Activated B cell treated with CpG ODN at 0.5 μM for 24 hours (primary cell): ENCODE measurements around the gene TELO2. TPM values are rescaled to one million over a fixed set of nuclear protein-coding genes. Genes with fewer than 3 reads are reported as not detected.

ENCODE experiments used
- ATAC-seq: fragments of 200-7000 bp; cut with Tn5 transposase; one replicate; pipeline ENCODE4 v1.10.0; 2021; ENCODE audit warnings: low read depth, mild to moderate bottlenecking, moderate library complexity
- CTCF ChIA-PET: fragments of 350-600 bp; sonication (Branson Sonifier 250); formaldehyde crosslinking; loops from one replicate; lab custom pipeline; 2021; ENCODE audit warnings: antibody characterized with exemption; lab: Charles Lee
- POLR2A ChIA-PET: fragments of 350-600 bp; sonication (Branson Sonifier 250); formaldehyde crosslinking; loops from one replicate; lab custom pipeline; 2021; ENCODE audit warnings: antibody characterized with exemption; lab: Charles Lee
- DNase-seq: peaks from one replicate; pipeline ENCODE4 v3.0.0; 2022
- H3K27ac Mint-ChIP-seq: one replicate; pipeline ENCODE4 v1.8.0; 2020; ENCODE audit warnings: mixed read lengths
- H3K27me3 Mint-ChIP-seq: one replicate; pipeline ENCODE4 v1.8.0; 2021; ENCODE audit warnings: mixed read lengths
- H3K36me3 Mint-ChIP-seq: one replicate; pipeline ENCODE4 v1.8.0; 2021; ENCODE audit warnings: low read depth, mixed read lengths
- H3K4me1 Mint-ChIP-seq: one replicate; pipeline ENCODE4 v1.8.0; 2021; ENCODE audit warnings: mixed read lengths
- H3K4me3 Mint-ChIP-seq: one replicate; pipeline ENCODE4 v1.8.0; 2020; ENCODE audit warnings: mild to moderate bottlenecking, mixed read lengths
- H3K9me3 Mint-ChIP-seq: one replicate; pipeline ENCODE4 v1.8.0; 2020; ENCODE audit warnings: mixed read lengths
- intact Hi-C: fragments of 100-400 bp; cut with micrococcal nuclease; formaldehyde crosslinking; loops from one replicate; pipeline ENCODE4 v1.15.1; 2024
- total RNA-seq: library from RNA; stranded (reverse); gene quantifications from 2 replicates; pipeline ENCODE4 v1.2.3, GENCODE V29; 2022
- TF ChIP-seq, protein P1 (sequence below): fragments of 200-600 bp; IDR thresholded peaks from one replicate; pipeline ENCODE4 v1.8.0; 2022; ENCODE audit warnings: antibody characterized with exemption, mild to moderate bottlenecking

TELO2 gene
- total RNA-seq, 1 donor from 2014 or later, result 78.8 TPM

DNA sequence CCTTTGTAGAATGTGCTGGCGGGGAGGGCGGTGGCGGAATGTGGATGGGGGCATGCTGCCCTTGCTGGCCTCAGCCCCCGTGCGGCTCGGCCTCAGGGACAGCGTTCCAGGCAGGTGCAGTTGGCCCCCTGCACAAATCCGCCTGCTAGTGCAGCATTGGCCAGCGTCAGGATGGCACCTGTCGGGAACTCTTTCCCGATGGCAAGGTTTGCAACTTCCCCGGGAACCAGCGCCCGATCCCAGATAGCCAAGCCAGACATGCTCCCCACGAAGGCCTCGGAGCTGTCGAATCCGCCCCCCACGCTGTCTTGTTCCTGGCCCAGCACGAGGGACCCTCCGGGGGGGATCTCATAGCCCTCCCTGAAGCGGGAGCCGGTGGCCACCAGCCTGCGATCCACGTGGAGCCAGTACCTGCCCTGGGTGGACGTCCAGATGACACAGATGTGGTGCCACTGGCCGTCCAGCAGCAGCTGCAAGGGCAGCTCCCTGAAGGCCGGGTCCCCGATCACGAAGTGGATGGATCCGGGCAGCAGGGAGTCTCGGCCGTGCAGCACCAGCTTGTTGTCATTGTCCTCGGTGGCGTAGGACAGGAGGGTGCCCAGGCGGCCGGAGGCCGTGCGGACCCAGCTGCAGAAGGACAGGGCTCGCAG is 7.2 kb upstream of the TELO2 start:
- TF ChIP-seq, protein P1, sequence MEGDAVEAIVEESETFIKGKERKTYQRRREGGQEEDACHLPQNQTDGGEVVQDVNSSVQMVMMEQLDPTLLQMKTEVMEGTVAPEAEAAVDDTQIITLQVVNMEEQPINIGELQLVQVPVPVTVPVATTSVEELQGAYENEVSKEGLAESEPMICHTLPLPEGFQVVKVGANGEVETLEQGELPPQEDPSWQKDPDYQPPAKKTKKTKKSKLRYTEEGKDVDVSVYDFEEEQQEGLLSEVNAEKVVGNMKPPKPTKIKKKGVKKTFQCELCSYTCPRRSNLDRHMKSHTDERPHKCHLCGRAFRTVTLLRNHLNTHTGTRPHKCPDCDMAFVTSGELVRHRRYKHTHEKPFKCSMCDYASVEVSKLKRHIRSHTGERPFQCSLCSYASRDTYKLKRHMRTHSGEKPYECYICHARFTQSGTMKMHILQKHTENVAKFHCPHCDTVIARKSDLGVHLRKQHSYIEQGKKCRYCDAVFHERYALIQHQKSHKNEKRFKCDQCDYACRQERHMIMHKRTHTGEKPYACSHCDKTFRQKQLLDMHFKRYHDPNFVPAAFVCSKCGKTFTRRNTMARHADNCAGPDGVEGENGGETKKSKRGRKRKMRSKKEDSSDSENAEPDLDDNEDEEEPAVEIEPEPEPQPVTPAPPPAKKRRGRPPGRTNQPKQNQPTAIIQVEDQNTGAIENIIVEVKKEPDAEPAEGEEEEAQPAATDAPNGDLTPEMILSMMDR, result no peak
- Mint-ChIP-seq H3K27ac (no peak overlapping the region), H3K4me1 (peaks cover 18% of the 10 kb centered on the region), H3K4me3 (no peak overlapping the region), H3K9me3 (peaks cover 3% of the 10 kb centered on the region), H3K27me3 (no peaks in the 10 kb centered on the region), H3K36me3 (no peaks in the 10 kb centered on the region)
- DNase-seq (no peak), ATAC-seq (no peak)
- POLR2A ChIA-PET, result interaction anchor here (0.9 kb wide), 1 partner anchor 126 kb away, joined by 6 read pairs; the partner anchor contains the start of gene IFT140
- CTCF ChIA-PET, result no interaction called here
- intact Hi-C loops, result no loop called here

DNA sequence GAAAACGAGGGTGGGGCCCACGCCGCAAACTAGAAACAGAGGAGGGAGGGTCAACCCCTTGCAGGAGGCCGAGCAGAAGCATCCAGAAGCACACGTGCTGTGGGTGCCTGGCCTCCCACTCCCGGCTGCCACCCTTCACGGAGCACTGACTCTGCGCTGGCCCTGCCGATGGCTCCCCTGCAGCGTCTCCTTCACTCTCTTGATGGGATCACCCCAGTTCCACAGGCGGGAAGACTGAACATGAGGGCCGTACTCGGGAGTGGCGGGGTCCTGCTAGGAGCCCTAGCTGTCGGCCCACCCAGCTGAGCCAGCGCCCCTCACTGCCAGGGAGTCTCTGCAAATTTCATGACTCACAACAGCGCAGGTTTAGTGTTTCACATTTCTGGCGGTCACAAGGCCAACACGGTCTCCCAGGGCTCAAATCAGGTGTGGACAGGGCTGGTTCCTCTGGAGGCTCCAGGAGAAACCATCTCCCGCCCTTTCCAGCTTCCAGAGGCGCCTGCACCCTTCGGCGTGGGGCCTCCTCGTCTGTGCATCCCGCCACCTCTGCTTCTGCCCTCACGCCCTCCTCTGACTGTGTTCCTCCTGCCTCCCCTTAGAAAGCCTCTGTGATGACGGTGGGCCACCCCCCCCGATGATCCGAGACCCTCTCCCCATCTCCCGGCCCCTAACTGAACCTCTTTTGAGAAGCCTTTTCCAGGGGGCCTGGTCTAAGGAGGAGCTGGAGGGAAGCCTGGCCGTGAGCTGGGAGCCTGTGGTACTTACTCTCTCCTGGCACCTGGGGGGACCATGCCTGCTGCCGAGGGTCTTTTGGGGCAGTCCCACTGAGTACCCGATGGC is 6.4 kb upstream of the TELO2 start:
- no peak for ATAC-seq
- CTCF ChIA-PET, result no interaction called here
- no peak for DNase-seq
- Mint-ChIP-seq H3K4me3 (no peak overlapping the region), H3K9me3 (no peaks in the 10 kb centered on the region), H3K27ac (no peak overlapping the region), H3K27me3 (no peaks in the 10 kb centered on the region), H3K4me1 (peaks cover 14% of the 10 kb centered on the region), H3K36me3 (no peaks in the 10 kb centered on the region)
- POLR2A ChIA-PET, result interaction anchor here (0.6 to 0.9 kb wide), 2 partner anchors 14 to 125 kb away, joined by 3 to 6 read pairs; partner anchors contain the start of gene IFT140
- intact Hi-C loops, result no loop called here
- TF ChIP-seq, protein P1, result no peak

- Mint-ChIP-seq H3K27me3 (no peaks in the 10 kb centered on the region), H3K4me1 (peaks cover 10% of the 10 kb centered on the region), H3K4me3 (no peak overlapping the region), H3K36me3 (no peaks in the 10 kb centered on the region), H3K9me3 (no peaks in the 10 kb centered on the region), H3K27ac (no peak overlapping the region)
- ATAC-seq, result no peak
- POLR2A ChIA-PET, result interaction anchor here (0.6 kb wide), 1 partner anchor 15 kb away, joined by 3 read pairs; no protein-coding TSS in a partner anchor
- CTCF ChIA-PET, result no interaction called here
- DNase-seq, result no peak
- intact Hi-C loops, result no loop called here
- TF ChIP-seq, protein P1, result no peak
Observed at GRCh38 chr16:1487395-1488053, 5.6 kb upstream of the TELO2 start.

- DNase-seq (no peak), ATAC-seq (no peak)
- Mint-ChIP-seq H3K27ac (no peak overlapping the region), H3K4me3 (no peak overlapping the region), H3K4me1 (peaks cover 12% of the 10 kb centered on the region), H3K9me3 (no peaks in the 10 kb centered on the region), H3K27me3 (no peaks in the 10 kb centered on the region), H3K36me3 (peaks cover 2% of the 10 kb centered on the region)
- TF ChIP-seq, protein P1, result no peak
- intact Hi-C loops, result no loop called here
- ChIA-PET POLR2A (no interaction called here), CTCF (no interaction called here)
Observed at GRCh38 chr16:1488054-1488601, 5.0 kb upstream of the TELO2 start.
